NCI-H128 (cell line): ENCODE data around the gene SCYGR7.
"Not testable (repeated sequence)": the region's sequence is repeated elsewhere in the genome, so short reads cannot be mapped to it uniquely, and the experiment has no call there.

Experiments
- DNase-seq: peaks from one replicate; lab custom pipeline; 2025; ENCODE audit not compliant: unreplicated experiment; lab: John Stamatoyannopoulos, UW

The SCYGR7 gene

GRCh38 chr2:227756261-227756660 is 28.1 kb downstream of the SCYGR7 start:
- not testable (repeated sequence) for DNase-seq

DNA sequence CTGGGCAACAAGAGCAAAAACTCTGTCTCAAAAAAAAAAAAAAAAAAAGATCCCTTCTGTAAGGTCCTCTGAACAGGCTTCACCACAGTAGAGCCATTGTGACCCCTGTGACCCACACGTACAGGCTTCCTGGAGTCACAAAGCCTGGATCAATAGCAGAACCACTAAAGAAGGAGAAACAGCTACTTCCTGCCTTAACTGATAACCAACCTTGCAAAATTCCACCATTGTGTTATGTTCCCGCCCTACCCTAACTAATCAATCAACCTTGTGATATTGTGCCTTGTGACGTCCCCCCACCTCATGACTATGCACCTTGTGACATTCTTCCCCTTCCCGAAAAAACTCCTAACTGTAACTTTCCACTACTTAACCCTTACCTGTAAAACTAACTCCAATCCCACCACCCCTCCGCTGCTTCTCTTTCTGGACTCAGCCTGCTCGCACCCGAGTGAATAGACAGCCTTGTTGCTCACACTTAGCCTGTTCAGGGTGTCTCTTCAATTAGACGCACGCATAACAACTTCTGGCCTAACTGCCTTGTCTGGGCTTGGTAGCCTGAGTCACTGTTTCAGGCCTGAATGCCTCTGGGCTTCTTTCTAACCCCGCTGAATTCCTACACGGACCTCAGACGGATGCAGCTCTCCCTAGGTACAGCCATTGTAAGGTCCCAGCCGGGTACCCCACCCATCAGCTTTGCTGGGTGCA is 31.4 kb downstream of the SCYGR7 start:
- DNase-seq, result no peak

GRCh38 chr2:227761740-227762476 is 33.8 kb downstream of the SCYGR7 start:
- DNase-seq, result no peak

DNA sequence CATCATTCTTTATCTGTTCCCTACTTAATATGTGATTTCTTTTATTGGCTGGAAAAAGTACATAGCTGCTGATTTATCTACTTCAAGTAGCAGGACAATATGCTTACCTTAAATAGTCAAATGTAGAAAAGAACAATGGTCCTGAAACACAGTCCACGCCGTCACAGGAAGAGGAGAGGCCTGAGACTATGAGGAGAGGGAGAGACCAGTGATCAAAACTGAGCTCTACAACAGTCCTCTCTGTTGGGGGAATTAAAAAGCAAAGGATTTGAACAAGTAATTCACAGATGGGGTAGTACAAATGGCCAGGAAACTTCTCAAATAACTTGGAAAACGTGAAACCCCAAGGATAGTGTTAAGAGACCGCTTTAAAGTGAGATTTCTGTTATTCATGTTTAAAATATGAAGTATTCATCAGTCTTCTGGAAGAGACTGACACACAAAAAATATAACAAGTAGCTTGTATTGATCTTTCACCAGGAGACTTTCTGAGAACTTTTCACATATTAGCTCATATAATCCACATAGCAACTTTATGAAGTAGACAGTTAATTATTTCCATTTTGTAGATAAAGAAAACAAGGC is 37.7 kb downstream of the SCYGR7 start:
- no peak for DNase-seq

DNA sequence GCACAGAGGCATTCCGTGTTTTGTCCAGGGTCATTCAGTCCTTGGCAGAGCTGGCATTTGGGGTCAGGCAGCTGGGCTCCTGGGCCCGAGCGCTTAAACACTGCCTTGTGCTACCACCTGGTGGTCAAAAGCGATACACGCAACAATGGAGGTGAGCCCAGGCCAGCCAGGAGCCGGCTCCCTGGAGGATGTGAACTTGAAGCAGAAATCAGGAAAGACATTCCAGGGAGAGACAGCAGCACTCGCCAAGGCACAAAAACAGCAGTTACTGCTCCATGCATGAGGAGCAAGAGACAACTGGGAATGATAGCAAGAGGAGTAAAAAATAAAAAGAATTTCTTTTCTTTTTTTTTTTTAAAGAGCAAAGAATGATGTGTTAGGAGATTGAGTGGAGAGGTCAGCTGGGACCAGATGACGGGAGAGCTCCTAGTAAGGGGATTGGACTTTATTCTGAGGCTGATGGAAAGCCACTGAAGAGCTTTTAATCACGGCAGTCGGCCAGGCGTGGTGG is 38.3 kb downstream of the SCYGR7 start:
- DNase-seq, result no peak

DNA sequence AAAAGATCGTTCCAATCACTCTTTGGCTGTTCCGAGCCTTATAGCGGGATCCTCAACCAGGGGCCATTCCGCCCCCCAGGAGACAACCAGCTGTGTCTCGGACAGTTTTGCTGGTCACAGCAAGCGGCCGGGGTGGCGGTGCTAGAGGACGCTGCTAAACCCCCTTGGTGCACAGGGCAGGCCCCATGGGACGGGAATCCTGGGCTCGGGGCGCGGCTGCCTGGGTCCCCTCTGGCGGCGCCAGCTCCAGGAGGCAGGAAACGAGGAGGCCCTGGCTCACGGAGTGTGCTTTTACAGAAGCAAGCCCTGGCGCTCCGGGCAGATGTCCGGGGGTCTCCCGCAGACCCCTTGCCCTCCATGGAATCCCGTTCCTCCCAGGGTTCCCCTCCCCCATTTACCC is 39.7 kb downstream of the SCYGR7 start:
- no peak for DNase-seq

GRCh38 chr2:227772197-227772661 is 44.1 kb downstream of the SCYGR7 start:
- no peak for DNase-seq

DNA sequence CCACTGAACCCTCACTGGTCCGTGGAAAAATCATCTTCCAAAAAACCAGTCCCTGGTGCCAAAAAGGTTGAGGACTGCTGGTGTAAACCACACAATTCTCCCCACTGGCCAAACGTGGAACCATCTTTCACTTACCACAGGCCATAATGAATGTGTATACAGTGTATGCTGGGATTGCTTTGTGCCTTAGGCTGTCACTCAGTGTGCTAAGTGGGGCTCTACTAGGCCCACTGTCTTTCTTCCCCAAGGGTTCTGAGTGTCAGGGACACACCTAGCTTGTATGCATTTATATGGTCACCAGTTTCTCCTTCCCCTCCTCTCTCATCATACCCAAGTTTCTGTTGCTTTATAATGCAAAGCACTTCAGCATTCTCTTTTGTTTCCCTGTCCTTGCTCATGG is 44.8 kb downstream of the SCYGR7 start:
- DNase-seq, result no peak

GRCh38 chr2:227774011-227774624 is 46.0 kb downstream of the SCYGR7 start:
- DNase-seq, result no peak

- no peak for DNase-seq
Observed at GRCh38 chr2:227774895-227775842, 47.0 kb downstream of the SCYGR7 start.
